HG03354 (cell line): ENCODE data around the gene OPCML.

ENCODE experiments used
- ATAC-seq: cut with Tn5 transposase; IDR thresholded peaks from one replicate; pipeline ENCODE4 v1.9.1; 2021; ENCODE audit warnings: mild to moderate bottlenecking; ENCODE audit not compliant: unreplicated experiment, poor library complexity, severe bottlenecking

OPCML gene

DNA sequence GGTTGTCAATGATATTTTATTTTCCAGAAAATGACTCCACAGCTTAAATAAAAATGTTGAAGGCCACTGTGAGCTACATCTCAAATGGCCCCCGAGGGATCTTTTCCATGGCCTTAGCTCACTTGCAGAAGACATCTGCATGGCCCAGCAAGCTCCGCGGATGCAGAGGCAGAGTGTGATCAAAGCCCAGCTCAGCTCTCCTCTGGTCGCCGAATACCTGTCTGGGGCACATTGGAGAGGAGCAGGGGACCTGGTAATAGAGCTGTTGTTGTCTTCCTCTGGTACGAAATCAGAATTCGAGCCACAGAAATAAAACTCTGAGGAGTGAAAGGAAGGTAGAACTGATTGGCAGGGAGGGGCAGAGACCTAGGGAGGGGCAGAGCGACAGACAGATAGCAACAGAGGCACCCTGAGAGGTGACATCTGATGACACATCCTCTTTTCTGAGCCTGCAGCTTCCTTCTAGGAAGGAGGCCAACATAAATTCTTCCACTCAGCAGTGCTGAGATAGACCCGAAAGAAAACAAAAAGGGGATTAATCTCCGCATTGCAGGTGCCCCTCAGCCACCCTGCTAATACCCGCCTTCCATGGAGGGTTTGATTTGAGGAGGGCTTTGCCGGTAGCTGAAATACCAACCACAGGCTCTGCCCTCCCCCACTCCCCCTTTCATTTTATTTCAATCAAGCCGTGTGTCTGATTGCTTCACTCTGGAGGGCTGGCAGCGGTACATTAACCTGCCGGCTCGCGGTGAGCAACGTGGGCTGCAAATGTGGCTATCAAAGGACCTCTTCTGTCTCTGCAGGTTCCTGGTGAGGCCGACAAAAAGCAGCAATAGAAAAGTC is 759.4 kb downstream of the OPCML start:
- ATAC-seq: no peak

DNA sequence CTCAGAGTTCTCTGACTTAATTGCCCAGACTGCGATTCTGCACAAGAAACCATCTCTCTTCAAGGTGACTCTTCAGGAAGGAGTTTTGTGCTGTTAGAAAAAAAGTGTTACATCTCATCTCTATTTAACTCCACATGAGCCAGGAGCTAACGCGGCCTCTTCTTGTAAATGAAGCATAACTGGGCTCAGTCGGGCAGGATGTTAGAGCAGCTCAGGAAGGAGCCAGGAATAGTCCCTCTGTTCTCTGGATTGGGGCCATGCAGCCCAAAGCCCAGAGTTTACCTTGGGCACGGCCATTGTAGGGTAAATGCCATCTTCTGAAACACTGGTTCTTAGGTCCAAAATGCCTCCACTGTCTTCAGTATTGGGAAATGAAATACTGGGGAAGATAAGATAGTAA is 760.6 kb downstream of the OPCML start:
- ATAC-seq: no peak

DNA sequence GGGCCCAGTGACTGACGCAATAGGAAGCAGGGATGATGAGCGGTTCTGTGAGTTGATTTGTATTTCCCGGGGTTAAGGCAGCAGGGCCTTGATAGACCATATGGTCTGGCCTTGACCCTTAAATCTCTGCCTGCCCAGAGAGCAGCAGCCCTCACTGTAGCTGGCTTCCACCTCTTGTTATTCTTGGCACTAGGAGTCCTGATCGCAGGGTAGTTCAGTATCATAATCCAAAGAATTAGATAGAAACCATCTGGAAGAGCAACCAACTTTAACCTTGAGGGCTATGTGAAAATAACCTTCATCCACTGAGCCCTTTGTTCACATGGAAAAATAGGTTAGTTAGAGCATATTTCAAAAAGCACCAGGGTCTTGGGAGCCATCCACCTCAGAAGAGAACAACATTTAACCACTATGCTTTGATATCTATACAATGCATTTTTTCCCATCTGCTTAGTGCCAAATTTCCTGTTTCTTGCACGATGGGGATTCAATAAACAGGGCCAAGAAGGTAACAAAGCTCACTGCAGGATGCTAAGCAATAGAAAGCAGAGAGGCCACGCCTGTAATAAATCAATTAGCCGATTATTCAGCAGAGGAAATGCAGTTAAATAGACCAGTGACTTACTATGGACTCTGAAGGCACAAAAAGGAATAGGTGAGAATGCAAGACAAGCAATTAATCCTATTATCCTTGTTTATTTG is 761.3 kb downstream of the OPCML start:
- no peak for ATAC-seq

DNA sequence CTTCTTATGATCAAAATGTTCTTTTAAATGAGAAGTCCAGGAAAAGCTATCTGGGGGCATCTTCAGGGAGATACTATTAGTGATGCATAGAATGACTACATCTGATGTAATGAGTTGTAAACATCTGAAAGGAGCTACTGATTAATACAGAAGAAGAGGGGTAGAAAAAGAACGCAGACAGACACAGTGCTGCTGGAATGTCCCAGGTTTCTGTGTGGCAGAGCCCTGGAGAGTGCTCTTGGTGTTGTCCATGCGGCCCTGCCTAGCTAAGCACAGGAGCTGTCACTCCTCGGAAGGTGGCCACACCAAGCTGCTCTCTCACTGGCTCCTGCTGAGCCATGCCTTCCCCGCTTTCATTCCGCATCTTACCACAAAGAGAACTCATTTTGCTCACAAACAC is 768.8 kb downstream of the OPCML start:
- ATAC-seq: no peak

DNA sequence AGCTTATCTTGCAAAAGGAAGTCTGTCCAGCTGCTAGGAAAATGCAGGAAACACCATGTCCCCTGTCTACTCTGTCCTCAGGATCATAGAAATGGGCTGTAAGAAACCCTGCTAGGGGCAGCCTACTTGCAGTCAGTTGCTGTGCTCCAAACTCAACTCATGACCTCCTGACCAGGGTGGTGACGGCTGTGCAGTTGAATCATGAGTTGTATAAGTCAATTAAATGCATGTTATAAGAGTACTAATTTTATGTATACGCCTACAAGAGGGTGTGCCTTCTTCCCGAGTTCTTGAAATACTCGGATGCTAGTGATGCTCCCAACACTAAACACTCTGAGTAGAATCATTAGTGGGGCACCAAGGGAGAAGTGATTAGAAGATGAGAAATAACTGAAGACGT is 776.4 kb downstream of the OPCML start:
- ATAC-seq: no peak

DNA sequence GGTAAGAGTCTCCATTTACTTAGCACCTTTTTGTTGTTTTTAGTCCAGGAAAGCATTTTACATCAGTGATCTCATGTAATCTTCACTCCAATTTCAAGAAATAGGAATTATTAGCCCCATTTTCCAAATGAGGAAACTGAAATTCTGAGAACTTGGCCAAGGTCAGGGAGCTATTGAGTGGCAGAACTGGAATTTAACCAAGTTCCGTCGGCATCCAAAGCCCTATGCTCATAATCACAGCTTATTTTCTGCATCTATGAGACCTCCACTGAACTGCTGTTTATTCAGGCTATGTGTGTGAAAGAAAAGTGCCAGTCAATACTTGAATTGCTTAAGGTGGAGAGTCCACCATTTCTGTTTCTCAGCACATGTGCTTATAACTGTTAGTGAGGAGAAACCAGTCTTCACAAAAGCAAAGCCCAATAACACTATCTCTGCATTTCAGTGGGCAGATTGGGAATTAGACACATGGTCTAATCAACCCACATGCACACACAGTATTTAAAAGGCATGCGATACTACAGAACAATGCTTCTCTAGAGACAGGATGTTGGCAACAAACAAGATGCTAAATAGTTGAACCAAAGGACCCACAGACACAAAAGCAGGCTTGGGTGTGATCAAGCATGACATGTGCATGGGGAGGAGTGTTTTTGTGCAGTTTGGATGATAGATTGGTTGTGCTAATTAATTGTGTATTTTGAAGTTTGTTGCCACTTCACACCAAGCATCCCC is 780.6 kb downstream of the OPCML start:
- ATAC-seq: no peak

DNA sequence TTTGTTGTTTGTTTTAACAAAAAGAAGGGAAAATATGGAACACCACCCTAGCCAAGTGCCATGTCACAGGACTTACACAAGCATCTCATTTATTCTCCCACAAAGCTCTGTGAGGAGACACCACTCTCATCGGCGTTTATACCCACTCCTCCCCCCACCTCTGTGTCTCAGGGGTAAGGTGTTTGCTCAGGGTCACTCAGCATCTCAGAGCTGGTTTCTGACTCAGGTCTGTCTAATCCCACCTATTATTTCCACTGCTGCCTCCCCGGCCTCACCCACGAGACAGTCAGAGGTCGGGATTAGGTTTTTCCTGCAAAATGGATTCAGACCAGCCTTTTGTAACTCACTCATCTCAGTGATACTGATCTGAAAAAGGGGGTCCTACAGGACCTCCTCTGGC is 786.0 kb downstream of the OPCML start:
- ATAC-seq: no peak

DNA sequence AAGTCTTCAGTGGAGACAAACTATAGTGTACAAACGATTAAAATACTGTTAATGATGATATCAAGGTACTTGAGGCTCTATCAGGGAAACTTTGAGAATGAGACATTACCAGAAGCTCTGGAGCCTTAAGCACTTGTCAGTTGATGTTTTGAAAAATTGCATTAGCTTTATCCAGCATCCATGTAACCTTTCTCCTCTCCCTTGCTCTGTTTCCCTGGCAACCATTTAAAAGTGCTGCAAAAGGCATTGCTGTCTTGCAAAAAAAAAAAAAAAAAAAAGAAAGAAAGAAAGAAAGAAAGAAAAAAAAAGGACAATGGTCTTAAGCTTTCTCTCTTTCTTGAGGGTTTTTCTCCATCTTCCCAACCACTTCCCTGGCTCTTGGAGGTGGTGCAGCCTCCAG is 787.0 kb downstream of the OPCML start:
- ATAC-seq: no peak

DNA sequence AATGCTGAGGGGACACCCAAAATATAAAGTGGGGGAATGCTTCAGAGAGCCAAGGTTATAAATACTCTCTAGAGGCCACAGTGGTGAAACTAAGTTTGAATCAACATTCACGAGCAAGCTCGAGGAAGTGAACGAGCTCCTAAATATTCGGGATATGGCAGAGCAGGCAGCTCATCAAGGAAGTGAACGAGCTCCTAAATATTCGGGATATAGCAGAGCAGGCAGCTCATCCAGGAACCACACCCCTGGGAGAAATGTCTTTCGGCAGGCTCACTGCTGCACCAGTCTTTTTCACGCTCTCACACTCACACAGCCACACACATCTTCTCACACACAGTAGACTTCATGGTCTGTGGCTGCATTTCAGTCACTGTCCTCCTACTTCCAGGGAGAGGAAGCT is 787.5 kb downstream of the OPCML start:
- ATAC-seq: no peak

DNA sequence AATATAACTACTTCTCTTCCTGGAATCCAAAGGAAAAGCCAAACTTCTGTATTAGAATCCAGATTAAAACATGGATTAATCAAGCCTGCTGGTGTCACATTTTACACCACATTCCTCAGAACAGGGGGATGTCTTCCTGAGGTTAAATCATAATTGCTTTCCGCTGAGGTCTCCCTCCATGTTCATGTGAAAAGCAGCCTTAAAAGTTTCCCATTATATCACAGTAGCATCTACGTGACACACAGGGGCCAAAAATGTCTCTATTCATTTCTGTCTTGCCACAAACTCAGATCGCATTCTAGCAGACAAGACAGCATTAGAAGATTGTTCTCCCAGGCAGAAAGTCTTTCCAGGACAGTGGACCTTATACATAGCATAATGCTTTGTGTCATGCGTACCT is 788.7 kb downstream of the OPCML start:
- no peak for ATAC-seq

DNA sequence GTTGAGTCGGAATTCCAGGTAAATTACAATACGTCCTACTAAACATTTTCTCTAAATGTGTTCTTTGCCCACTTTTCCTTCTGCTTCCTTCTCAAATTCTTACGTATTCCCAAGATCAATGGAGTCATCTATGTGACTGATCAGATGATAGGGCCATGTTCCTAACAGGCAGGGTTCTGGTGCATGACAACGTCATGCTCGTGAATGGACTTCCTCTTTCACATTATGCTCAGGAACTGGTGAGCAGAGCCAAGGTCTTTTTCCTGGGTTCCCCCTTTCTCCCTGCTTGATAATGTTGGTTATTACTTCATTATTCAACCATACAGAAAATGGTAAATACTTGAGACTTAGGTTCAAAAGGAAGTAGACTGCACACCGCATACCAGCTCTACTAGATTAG is 789.4 kb downstream of the OPCML start:
- no peak for ATAC-seq

DNA sequence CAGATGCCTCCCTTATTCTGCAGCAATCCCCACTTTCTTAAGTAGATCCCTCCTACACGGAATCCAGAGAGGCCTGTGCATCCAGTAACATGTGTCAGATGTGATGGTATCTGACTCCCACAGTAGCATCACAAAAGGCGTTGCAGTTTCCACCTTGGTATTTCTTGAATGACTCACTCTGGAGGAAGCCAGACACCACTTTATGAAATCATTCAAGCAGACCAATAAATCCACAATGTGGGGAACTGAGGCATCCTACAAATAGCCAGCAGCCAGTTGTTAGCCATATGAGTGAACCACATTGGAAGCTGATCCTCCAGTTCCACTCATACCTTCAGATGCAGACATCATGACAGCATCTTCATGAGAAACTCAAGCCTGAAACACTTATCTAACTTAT is 798.1 kb downstream of the OPCML start:
- ATAC-seq: no peak

DNA sequence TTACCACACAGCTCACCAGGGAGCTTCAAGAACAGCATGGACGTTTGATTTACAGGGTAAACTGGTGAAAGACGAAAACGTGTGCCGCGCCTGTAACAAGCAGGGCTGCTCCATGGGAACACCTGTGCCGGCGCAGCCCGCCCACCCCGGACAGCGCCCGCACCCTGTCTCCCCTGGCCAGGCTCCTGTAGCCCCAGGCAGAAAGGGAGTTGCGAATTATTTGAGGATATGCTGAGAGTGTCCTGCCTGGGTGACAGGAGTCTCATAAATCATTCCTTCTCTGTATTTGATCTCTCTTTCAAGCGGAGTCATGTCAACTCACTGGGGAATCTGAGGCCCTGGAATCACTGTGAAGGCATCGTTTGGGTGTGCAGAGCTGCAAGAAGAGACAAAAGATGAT is 804.3 kb downstream of the OPCML start:
- no peak for ATAC-seq

DNA sequence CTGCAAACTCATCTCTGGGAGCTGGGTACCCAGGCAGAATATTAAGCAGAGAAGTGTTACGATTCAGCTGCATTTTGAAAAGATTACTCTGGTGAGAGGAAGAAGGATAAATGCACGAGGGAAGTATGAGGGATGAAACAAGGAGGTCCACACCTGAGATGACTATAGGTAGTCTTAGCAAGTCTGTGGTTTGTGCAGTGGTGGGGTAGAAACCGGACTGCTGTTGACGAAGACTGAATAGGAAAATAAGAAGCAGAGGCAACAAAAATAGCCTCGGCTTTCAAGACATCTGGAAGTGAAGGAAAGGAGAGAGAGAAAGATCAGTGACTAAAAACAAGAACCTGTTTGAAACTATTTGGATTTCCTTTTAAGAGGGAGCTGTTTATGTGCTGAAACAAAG is 810.8 kb downstream of the OPCML start:
- no peak for ATAC-seq

DNA sequence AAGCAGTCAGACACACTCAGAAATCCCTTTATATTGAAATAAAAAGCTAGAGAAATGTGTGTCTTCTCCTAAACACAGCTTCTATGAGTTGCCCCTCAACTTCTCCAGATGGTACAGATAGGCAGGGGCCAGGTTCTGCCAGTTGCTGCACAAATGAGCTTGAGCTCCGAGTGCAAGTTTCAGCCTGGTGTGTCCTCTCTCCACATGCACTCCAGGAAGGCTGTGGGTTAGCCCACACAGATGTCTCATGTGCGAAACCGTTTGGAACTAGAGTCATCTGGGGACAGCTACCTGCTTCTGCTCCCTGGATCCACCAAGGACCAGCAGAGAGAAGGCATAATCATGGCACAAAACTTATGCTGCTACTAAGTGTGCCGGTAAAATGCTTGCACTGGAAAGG is 812.6 kb downstream of the OPCML start:
- ATAC-seq: peak; percentile 18

DNA sequence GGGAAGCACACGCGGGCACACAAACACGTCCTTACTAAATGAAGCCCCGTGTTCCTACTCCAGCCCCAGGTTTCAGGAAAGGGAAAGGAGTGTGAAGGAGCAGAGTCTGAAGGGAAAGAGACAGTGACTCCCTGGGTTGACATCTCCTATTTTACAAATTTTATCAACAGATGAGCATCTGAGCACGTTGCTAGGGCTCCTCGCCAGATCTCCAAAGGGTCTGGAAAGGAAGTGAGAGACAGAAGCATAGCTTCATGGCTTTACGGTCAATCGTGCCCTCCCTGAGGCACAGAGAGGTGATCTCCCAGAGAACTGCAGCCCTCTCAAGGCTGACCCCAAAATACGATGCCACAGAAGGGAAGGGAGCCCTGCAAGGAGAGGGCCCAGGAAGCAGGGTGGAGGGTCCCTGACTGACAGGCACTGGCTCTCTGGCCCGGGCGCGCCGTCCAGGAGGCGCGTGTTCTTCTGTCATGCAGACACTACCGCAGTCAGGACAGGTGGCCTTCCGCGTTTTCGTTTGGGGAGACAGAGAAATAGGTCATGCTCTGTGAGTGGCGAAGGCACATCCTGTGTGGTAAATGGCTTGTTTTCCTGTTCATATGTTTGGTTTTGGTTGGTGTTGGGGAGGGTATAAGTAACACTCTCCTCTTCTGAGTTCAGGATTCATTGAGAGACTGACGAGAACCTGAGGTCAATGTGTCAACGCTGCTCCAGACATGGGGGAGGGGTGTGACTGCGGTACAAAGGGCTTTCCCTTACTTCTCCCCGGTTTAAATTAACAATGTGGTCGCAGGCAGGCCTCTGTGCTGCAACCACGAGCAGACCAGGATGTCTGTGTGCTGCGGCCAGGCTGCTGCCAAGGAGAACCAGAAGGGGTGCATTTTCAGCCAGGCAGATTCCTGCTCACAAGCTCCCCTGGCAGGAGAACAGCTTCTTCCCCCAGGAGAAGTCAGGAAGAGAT is 813.3 kb downstream of the OPCML start:
- peak; percentile 80 for ATAC-seq

DNA sequence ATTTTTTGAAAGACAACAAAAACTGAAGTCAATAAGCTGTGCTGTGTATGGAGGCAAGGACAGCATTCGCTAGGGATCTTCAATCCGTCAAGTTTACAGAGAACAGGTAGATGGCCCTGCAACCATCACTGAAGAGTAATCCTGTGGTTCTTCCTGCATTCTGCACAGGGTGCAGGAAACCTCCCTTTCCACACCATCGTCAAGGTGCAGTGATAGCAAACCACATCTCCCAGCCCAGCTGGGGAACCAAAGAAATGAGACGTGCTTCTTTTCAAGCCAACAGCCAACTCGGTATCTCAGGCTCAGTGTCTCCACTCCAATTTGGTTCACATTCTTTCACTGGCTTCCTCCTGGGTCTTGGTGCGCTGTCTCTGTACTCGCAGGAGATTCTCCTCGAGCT is 814.5 kb downstream of the OPCML start:
- no peak for ATAC-seq

DNA sequence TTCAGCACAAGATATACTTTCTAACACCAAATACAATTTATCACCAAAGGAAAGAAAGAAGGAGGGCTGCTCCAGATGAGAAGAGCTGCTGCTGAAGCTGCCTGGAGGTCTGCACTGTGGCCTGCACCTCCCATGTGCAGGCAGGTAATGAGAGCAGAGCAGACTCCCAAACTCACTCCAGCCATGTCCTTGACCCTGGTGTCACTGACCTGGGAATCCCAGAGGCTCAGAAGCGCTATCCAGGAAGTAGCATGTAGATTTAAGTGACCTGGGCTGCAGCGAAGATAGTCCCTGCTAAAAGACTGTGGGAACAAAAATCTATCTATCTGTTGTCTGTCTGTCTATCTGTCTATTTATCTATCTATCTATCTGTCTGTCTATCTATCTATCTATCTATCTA is 816.3 kb downstream of the OPCML start:
- no peak for ATAC-seq

DNA sequence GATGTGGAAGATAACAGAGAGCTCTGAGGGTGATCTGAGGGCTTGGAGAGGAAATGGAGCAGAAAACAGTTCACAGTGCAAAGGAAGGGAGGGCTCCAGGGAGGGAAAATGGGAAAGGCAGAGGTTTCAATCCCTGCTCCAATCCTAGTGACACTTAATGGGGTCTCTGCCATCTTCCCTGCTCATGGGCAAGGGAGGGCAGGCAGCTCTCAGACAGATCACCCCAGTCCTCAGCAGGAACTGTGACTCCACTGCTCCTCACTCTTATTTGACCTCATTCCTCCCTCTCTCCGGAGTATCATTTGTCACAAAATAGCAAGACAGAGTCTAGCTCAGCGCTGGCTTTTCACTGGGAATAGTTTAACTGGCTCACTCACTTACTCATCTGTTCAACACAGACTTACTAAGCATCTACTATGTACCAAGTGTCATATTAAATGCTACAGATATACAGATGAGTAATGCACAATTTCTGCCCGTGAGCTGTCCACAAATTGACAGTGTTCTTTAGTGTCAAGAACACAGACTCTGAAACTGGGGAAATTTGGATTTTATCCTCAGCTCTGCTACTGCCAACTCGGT is 817.4 kb downstream of the OPCML start:
- no peak for ATAC-seq
